ENCODE measurements around the gene SPAG8. TPM values are rescaled to one million over a fixed set of nuclear protein-coding genes. Genes with fewer than 3 reads are reported as not detected.
A peak's percentile ranks its signal among the peaks of the same experiment; 100 is the strongest.

The SPAG8 gene
- total RNA-seq, 1 experiment from 2014 or later = 0.29 TPM

DNA sequence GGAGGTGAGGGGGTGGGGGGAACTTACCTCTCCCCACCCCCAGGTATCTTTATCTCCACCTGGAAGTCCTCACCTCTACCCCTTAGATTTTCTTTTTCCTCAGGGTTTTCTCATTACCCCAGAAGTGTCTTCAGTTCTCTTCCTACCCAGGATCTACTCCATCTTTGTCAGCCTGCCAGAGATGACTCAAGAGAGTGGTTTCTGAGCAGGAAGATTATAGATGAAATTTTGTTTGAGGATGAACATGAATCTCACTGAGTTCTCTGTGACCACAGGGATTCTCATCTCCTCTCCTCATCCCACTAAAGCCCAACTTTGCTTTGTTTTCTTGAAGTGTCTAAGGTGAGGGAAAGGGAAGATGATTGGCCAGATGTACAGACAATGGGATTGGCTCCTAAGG is 8.0 kb upstream of the SPAG8 start:
- no peaks in the 10 kb centered on the region for H3K9me3 Mint-ChIP-seq (ENCODE audit: unreplicated experiment)
- H3K27ac Mint-ChIP-seq (ENCODE audit: unreplicated experiment) = no peak overlapping the region
- H3K36me3 ChIP-seq (ENCODE audit: control insufficient read depth, insufficient read depth, low read length) = no peaks in the 10 kb centered on the region
- no peaks in the 10 kb centered on the region for H3K9me3 ChIP-seq
- H3K27me3 ChIP-seq (replicated peaks; ENCODE audit: control insufficient read depth, insufficient read depth, low read length) = no peaks in the 10 kb centered on the region
- H3K36me3 Mint-ChIP-seq (ENCODE audit: insufficient read depth, unreplicated experiment) = peaks cover 6% of the 10 kb centered on the region
- H3K4me1 Mint-ChIP-seq (ENCODE audit: low read depth, unreplicated experiment) = no peaks in the 10 kb centered on the region
- H3K4me3 Mint-ChIP-seq (ENCODE audit: unreplicated experiment) = no peak overlapping the region
- POLR2A ChIA-PET = no interaction called here
- CTCF ChIA-PET = interaction anchor here (0.9 kb wide), 1 partner anchor 30 kb away, joined by 3 read pairs; no protein-coding TSS in a partner anchor
- TF ChIP-seq, protein P1, sequence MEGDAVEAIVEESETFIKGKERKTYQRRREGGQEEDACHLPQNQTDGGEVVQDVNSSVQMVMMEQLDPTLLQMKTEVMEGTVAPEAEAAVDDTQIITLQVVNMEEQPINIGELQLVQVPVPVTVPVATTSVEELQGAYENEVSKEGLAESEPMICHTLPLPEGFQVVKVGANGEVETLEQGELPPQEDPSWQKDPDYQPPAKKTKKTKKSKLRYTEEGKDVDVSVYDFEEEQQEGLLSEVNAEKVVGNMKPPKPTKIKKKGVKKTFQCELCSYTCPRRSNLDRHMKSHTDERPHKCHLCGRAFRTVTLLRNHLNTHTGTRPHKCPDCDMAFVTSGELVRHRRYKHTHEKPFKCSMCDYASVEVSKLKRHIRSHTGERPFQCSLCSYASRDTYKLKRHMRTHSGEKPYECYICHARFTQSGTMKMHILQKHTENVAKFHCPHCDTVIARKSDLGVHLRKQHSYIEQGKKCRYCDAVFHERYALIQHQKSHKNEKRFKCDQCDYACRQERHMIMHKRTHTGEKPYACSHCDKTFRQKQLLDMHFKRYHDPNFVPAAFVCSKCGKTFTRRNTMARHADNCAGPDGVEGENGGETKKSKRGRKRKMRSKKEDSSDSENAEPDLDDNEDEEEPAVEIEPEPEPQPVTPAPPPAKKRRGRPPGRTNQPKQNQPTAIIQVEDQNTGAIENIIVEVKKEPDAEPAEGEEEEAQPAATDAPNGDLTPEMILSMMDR (IDR thresholded peaks at IDR 0.05; ENCODE audit: insufficient read depth in 1 of 2, low read depth in 1 of 2, low read length in 1 of 2, severe bottlenecking in 1 of 2, unreplicated experiment in 1 of 2) = no peak
- no peak for DNase-seq
- intact Hi-C loops (cut with micrococcal nuclease; ENCODE audit: unreplicated experiment) = no loop called here
- no peaks in the 10 kb centered on the region for H3K27me3 Mint-ChIP-seq (ENCODE audit: insufficient read depth, unreplicated experiment)
- H3K4me3 ChIP-seq (ENCODE audit: low read depth, low read length) = no peak overlapping the region
- no peaks in the 10 kb centered on the region for H3K4me1 ChIP-seq
- no TSS peak for BruUV-seq (replicated peaks)

DNA sequence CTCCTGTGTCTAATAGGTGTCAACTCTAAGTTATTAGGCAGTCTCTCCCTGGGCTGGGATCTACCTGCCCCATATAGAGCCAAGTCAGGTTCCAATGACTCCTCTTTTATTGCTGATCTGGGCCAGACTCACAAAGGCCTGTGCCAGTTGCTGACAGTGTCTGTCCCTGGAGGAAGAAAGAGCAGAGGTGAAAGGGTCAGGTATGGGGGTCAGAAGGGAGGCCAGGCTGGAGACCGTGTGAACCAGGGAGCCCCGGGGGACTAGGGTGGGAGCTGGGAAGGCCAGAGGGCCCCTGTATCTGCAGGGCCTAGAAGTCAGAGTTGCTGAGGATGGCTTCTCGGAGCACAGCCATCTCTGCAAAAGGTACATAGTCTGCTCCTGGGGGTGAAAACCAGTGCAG is 6.3 kb upstream of the SPAG8 start:
- H3K36me3 Mint-ChIP-seq (ENCODE audit: insufficient read depth, unreplicated experiment) = peaks cover 16% of the 10 kb centered on the region
- TF ChIP-seq, protein P1 (IDR thresholded peaks at IDR 0.05; ENCODE audit: insufficient read depth in 1 of 2, low read depth in 1 of 2, low read length in 1 of 2, severe bottlenecking in 1 of 2, unreplicated experiment in 1 of 2) = no peak
- ChIA-PET CTCF (no interaction called here), POLR2A (no interaction called here)
- H3K9me3 ChIP-seq = no peaks in the 10 kb centered on the region
- no peaks in the 10 kb centered on the region for H3K36me3 ChIP-seq (ENCODE audit: control insufficient read depth, insufficient read depth, low read length)
- no peaks in the 10 kb centered on the region for H3K27me3 Mint-ChIP-seq (ENCODE audit: insufficient read depth, unreplicated experiment)
- no TSS peak for BruUV-seq (replicated peaks)
- no peak for DNase-seq
- no peak overlapping the region for H3K4me3 ChIP-seq (ENCODE audit: low read depth, low read length)
- H3K9me3 Mint-ChIP-seq (ENCODE audit: unreplicated experiment) = no peaks in the 10 kb centered on the region
- intact Hi-C loops (cut with micrococcal nuclease; ENCODE audit: unreplicated experiment) = loop anchor here (5.0 kb wide), 1 partner anchor 71 kb away; the partner anchor contains the start of genes GBA2 and RGP1
- H3K27me3 ChIP-seq (replicated peaks; ENCODE audit: control insufficient read depth, insufficient read depth, low read length) = no peaks in the 10 kb centered on the region
- H3K4me1 Mint-ChIP-seq (ENCODE audit: low read depth, unreplicated experiment) = peaks cover 9% of the 10 kb centered on the region
- no peak overlapping the region for H3K4me3 Mint-ChIP-seq (ENCODE audit: unreplicated experiment)
- no peak overlapping the region for H3K27ac Mint-ChIP-seq (ENCODE audit: unreplicated experiment)
- peaks cover 9% of the 10 kb centered on the region for H3K4me1 ChIP-seq

DNA sequence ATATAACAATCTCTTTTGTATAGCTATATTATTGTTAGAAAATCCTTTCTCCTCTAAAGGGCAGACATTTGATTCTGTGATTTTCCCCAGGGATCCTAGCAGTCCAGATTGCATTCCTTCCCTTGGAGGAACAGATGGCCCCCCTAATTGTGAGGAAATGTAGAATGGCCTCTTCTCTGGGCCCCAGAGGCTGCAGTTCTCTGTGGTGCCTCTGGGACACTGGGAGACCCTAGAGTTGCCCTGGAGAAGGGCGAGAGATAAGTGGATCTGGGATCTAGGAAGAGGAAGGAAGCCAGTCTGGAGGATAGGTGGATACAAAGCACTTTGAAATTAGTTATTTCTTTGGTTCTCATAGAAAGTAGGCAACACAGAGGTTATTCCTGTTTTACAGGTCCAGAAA is 4.6 kb upstream of the SPAG8 start:
- H3K27me3 ChIP-seq (replicated peaks; ENCODE audit: control insufficient read depth, insufficient read depth, low read length) = no peaks in the 10 kb centered on the region
- peaks cover 24% of the 10 kb centered on the region for H3K36me3 Mint-ChIP-seq (ENCODE audit: insufficient read depth, unreplicated experiment)
- H3K4me1 ChIP-seq = peaks cover 20% of the 10 kb centered on the region
- POLR2A ChIA-PET = no interaction called here
- TF ChIP-seq, protein P1 (IDR thresholded peaks at IDR 0.05; ENCODE audit: insufficient read depth in 1 of 2, low read depth in 1 of 2, low read length in 1 of 2, severe bottlenecking in 1 of 2, unreplicated experiment in 1 of 2) = peak in 1 of 2 experiments; percentile 37
- peak in 1 of 2 experiments; percentile 30 for DNase-seq
- H3K4me1 Mint-ChIP-seq (ENCODE audit: low read depth, unreplicated experiment) = peaks cover 14% of the 10 kb centered on the region
- no peaks in the 10 kb centered on the region for H3K9me3 Mint-ChIP-seq (ENCODE audit: unreplicated experiment)
- no peaks in the 10 kb centered on the region for H3K9me3 ChIP-seq
- intact Hi-C loops (cut with micrococcal nuclease; ENCODE audit: unreplicated experiment) = loop anchor here (5.0 kb wide), 1 partner anchor 69 kb away; the partner anchor contains the start of genes GBA2 and RGP1
- H3K4me3 ChIP-seq (ENCODE audit: low read depth, low read length) = no peak overlapping the region
- CTCF ChIA-PET = interaction anchor here (1.2 kb wide), 1 partner anchor 66 kb away, joined by 4 read pairs; no protein-coding TSS in a partner anchor
- no peaks in the 10 kb centered on the region for H3K36me3 ChIP-seq (ENCODE audit: control insufficient read depth, insufficient read depth, low read length)
- H3K27ac Mint-ChIP-seq (ENCODE audit: unreplicated experiment) = no peak overlapping the region
- BruUV-seq (replicated peaks) = no TSS peak
- H3K27me3 Mint-ChIP-seq (ENCODE audit: insufficient read depth, unreplicated experiment) = no peaks in the 10 kb centered on the region
- H3K4me3 Mint-ChIP-seq (ENCODE audit: unreplicated experiment) = no peak overlapping the region
